ENCODE results near the gene CHID1.
A peak's percentile ranks its signal among the peaks of the same experiment; 100 is the strongest.

CHID1 gene

DNA sequence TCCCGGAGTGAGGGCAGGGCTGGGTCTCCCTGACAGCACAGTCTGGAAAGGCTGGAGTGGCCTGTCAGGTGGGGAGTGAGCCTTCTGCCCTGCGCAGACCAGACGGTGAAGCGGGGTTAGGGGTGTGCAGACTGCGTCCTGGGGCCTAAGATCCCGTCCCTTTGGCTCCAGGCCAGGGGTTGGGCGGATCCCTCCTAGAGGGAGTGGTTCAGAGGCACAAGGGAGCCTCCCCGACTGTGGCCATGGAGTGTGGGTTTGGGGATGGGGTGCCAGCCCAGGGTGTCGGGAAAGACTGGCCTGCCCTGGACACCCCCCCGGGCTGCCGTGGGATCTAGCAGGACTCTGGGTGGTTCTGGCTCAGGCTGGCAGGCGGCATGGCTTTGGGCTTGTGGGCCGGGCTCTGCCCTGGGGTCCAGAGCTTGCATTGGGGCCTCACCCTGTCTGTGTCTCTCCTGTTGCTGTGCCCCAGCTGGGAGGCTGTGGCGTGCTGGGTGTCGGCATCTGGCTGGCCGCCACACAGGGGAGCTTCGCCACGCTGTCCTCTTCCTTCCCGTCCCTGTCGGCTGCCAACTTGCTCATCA lies 48.4 kb downstream of the CHID1 start:
- no peak for DNase-seq

DNA sequence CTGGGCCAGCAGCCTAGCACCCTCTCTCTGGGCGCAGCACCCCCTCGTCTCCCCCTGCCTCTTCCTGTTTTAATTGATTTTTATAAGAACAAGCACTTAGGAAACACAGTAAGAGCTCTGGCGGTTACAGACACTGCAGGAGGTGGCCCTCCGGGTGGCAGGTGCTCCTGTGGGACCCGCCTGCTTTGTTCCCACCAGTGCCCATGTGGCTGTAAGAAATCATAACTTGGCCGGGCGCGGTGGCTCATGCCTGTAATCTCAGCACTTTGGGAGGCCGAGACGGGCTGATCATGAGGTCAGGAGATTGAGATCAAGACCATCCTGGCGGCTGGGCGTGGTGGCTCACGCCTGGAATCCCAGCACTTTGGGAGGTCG lies 49.5 kb downstream of the CHID1 start:
- no peak for DNase-seq

DNA sequence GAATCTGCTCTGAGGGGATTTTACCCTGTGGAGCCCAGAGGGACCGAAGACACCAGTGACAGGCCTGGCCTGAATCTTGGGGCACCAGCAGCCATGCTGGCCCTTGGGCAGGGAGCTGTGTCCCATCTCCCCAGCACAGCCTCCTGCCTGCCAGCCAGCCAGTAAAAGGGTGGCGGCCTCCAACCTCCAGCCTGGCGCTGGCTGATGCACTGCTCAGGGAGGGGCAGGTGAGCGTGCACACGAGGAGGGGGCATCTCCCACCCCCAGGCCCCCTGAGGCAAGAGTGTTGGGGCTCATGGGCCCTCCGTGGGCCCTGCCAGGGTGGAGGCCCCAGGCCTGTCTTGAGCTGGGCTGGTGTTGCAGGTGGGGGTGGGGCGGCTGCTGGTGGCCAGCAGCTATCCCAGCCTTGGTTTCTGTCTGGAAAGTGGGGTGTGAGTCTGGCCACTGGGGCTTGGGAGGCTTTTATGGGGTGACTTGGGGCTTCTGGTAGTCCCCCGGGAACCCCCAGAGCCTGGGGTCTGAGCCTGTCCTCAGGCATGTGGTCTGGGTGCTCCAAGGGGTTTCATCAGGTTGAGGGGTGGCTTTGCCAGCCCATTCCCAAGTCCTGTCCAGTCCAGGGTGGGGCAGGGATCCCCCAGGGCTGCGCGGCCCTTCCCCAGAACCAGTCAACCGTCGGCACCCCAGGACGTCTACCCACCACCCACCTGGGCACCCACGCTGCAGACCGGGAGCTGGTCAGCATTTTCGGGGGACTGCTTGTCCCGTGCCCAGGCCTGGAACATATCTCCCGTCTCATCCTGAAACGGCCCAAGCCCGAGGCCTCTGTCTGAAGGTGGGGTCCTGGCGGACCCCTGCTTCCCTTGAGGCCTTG lies 50.1 kb downstream of the CHID1 start:
- DNase-seq: no peak

DNA sequence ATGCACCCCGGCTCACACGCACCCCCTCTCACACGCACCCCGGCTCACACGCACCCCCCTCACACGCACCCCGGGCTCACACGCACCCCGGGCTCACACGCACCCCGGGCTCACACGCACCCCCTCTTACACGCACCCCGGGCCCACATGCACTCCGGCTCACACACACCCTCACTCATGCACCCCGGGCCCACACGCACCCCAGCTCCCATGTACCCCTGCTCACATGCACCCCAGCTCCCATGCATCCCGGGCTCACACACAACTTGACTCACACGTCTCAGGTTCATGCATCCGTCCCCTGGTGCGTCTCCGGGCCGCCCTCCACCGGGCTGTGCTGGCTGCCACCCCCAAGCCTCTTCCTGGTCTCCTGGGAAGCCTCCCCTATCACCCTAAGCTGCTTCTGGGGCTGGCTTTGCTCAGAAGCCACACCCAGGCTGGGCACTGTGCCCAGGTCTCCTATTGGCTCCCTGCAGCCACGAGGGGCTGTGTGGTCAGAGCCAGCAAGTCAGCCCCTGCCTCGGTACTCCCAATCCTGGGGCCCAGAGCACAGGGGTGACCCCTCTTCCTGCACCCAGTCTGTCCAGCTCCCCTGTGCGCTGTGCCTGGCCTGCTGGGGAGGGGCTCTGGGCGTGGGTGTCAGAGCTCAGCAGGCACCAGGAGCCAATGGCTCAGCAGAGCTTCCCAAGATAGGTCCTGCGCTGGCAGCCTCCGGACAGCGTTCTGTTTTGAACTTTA lies 51.0 kb downstream of the CHID1 start:
- DNase-seq: peak; percentile 86

DNA sequence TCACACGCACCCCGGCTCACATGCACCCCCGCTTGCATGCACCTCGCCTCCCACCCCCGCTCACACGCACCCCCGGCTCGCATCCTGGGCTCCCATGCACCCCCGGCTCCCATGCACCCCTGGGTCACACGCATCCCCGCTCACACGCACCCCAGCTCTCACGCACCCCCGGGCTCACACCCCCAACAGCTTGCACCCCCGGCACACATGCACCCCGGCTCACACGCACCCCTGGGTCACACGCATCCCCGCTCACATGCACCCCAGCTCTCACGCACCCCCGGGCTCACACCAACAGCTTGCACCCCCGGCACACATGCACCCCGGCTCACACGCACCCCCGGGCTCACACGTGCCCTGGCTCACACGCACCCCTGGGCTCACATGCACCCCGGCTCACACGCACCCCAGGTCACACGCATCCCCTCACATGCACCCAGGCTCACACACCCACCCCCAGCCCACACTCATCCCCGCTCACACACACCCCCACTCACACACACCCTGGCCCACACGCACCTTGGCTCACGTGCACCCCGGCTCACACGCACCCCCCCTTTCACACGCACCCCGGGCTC lies 51.8 kb downstream of the CHID1 start:
- no peak for DNase-seq

DNA sequence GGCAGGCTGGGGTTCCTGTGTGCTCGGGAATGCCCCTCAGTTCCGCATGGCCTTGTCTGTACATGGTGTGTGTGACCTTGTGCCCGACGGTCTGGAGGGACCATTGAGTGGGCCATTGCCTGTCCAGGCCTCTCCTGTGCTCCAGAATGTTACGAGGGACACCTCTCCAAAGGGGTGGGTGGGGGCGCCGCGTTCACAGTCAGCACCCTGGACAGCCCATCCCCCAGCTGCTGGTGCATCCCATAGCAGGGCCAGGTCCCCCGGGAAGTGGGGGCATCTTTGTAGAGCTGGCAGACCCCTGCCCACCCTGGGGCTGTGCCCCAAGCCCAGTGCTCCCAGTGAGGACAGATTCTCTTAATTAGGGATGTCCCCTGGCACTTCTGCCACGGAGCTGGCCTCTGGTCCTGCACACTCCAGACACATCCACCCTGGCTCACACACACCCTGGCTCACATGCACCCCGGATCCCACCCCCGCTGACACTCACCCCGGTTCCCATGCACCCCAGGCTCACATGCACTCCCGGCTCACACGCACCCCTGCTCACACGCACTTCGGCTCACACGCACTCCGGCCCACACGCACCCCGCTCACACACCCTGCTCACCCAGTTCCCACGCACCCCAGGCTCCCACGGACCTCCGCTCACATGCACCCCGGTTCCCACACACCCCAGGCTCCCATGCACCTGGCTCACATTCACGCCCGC lies 52.4 kb downstream of the CHID1 start:
- DNase-seq: no peak

DNA sequence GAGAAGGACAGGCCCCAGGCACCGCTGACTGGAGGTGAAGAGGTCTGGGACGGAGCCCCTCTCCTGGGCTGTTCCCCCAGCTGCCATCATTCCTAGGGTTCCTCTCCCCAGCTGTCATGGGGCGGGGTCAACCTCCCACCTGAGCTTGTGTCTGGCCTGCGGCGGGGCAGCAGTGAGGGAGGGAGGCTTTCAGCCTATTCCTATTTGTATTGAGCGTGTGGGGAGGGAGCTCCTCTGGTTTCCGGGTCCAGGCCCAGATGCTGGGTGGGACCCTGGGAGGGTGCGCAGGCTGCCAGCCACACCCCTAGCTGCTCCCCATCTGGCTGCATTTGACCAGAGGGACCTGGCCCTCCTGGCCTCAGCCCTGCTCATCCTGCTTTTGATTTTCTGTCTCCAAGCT lies 54.2 kb downstream of the CHID1 start:
- DNase-seq: no peak

DNA sequence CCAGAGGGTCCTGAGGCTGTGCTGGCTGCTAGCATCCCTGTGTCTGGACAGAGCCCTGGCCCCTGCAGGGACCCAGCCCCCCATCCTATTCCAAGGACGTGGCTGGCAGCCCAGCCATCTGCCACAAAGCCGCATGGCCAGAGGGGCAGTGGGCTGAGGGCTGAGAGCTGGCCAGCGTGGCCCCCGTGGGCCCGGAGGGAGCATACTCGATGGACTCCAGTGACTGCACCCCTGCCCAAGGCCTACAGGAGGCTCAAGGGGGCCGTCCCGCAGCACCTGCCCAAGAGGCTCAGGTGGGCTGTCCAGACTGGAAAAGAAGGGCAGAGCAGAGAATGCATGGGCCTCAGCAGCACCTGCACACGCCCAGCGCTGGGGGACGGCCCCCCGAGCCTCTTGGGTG lies 54.8 kb downstream of the CHID1 start:
- no peak for DNase-seq

DNA sequence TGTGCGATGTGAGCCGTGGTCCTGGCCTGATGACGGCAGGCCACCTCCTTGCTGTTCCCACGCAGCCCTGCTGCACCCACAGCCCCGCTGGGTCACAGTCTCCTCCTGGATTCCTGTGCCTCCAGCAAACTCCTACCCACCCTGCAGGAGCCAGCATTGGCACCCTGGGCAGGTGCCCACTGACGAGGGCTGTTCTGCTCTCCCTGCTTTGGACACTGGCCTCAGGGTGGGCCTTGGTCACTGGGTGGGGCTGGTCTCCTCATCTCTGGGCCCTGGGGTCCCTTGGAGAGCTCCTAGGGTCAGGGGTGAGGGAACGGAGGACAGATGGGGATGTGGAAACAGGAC lies 55.3 kb downstream of the CHID1 start:
- no peak for DNase-seq

DNA sequence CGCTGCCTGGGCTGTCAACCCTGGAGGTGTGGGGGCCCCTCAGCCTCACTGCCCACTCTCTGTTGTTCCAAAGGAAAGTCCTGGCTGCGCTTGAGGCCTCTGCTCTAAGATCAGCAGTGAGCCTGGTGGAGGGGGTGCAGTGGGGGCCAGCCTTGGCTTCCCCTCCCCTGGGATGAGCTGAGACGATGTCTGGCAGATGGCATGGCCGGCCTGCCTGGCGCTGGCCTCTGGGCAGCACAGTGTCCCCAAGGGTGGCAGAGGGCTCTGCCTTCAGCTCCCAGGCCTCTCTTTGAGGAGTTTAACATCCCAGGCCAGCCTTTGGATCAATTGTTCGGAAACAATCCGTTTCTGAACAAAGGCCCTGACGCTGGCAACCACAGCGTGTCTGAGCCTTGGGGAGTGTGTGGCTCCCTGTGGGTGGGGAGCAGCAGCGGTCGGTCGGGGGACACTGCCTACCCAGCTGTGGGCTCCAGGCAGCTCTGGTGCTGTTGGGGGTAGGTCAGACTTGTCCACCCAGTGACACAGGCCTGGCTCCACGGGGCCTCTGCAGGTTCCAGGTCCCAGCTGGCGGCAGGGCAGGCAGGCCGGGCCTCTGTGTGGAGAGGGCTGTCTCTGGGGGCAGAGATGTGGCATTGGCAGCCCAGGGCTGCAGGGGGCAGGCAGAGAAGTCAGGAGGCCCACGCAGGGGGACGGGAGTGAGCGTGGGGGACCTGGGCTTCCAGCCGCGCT lies 55.8 kb downstream of the CHID1 start:
- DNase-seq: no peak

DNA sequence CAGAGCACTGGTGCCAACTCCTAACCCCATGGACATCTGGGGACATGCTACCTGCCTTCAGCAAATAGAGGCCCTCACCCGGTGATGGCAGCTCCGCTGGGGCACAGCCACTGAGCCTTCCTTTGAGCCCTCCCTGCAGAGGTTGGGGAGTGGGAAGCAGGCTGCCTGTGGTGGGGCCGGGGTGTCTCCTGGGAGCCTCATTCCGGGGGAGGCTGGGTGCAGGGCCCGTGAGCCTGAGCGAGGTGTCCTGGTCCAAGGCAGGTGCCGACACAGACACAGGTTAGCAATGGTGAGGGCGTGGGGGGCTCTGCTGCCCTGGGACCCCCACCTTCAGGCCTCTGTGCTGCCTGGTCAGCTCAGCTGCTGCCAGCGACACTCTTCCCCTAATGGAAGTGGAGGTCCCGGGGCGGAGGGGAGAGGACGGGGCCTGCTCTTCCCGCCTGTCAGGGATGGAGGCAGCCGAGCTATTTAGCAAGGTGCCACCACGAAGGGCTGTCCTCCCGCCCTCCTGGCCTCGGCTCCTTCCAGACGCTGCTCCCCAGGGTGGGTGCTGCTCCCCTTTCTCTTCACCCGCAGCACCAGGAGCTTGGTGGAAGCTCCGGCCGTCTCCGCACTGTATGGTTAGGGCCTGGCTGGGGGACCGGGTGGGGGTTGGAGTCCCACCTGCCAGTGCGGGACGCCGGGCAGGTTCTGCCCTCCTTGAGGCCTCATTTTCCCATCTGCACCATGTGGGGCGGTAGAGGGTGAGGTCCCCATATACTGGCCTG lies 56.7 kb downstream of the CHID1 start:
- DNase-seq: no peak

DNA sequence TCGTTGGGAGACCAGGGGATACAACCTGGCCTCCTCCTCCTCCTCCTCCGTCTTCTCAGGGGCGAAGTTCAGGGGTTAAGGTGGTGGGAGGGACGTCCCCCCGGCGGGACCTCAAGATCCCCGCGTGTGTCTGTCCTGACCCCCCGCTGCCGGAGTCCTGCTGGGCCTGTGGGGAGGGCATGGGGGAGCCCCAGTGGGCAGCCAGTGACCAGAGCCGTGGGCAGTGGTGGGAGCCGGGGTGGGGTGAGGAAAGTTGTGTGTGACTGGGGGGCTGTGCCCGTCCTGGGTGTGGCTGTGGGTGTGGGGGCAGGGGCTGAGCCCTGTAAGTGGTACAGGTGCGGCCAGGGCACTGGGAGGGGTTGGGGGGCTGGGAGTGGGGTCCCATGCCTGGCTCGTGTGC lies 57.8 kb downstream of the CHID1 start:
- no peak for DNase-seq

DNA sequence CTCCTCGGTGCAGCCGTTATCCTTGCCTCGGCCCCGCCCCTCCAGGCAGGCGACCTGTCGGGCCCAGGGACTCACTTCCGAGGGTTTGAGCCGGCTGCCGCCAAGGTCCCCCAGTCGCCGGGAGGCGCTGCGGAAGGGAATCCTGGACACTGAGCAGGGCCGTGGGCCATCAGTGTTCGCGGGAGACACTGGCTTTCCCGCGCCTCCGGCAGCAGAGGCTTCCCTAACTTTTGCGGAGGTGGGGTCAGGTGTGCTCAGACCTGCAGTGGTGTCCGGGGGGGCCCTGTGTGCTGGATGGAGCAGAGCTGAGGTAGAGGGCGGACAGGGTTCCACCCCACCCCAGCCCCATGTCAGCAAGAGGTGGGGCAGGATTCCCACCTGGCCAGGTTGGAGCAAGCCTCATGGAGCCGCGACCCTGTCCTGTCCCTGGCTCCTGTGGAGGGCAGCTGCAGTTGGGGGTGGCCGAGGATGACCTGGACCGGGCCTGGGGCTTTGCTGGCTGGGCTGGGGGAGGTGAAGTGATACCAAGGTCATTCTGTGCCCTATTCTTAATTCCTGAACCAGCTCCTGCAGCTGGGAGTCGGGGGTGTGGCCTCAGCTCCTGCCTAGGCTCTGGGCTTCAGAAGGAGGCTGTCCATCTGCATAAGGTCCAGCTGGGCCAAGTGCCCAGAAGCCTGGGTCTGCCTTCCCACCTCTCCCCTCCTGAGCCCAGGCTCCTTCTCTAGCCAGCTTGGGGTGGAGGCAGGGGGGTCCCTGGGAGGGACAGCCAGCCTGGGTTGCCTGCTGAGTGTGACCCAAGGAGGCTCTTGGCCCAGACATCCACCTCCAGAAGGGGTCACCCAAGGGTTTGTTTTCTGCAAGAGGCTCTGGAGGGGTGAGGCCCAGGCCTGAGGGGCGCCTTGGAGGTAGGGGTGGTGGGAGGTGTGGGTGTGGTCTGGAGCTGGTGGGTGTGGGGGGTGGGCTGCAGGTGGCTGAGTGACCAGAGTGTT lies 59.5 kb downstream of the CHID1 start:
- DNase-seq: no peak

DNA sequence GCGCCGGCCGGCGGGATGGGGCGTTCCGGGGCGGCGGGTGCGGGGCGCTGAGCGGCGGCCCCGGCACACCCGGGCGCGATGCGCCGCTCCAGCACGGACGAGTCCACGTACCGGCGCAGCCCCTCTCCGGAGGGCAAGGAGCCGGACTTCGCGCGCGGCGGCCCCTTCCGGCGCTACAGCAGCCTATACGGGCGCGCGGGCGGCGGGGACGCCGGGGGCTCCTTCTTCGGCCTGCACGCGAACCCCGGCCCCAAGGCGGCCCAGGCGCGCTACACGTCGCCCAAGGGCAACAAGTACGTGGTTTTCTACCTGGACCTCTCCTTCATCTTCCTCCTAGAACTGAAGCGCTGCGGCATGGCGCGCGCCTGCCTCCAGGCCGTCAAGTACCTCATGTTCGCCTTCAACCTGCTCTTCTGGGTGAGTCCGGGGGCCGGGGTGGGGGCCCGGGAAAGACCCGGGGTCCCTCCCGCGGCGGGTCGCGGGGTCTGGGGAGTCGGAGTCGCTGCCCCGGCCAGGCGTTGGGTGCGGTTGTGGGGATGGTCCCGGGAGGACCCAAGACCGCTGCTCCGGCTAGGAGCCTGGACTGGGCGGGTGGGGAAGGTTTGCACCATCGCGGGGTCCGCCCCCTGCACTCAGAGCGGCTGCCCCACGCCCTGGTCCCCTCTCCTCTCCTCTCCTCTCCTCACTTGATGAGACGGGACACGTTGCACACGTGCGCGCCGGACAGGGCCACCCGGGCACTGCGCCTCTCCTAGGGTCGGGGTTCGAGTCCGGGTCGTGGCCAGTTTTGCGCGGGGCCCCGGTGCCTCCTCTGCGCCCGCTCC lies 60.4 kb downstream of the CHID1 start:
- DNase-seq: no peak

DNA sequence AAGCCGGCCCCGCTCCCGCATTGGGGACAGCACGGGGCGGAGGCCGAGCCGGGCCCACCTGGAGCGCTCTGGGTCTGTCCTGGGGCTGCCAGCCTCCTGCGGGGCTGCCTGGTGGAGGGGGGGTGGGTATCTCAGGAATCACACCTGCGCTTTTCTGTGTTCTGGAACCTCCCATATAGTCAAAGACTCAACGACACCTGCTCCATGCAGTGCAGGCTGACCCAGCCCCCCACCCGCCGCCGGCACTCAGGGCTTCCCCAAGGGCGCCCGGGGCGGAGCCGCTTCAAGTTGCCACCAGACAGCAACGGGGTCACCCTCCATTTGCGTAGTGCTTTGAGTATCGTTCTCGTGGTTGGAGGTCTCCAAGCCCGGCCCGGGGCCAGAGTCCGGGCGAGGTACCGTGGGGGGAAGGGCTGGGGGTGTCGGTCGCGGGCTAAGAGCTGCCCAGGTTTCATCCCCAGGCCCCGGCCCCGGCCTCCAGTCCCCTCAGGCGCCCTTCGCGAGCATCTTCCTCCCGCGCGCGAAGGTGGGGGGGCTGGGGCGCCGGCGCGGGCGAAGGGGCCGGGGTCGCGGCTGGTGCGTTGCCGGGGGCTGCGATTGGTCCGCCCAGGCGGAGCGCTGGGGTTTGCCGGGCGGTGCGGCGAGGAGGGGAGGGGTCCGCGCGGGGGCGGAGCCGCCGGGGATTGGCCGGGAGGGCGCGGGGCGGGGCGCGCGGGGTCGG lies 61.3 kb downstream of the CHID1 start:
- DNase-seq: no peak

DNA sequence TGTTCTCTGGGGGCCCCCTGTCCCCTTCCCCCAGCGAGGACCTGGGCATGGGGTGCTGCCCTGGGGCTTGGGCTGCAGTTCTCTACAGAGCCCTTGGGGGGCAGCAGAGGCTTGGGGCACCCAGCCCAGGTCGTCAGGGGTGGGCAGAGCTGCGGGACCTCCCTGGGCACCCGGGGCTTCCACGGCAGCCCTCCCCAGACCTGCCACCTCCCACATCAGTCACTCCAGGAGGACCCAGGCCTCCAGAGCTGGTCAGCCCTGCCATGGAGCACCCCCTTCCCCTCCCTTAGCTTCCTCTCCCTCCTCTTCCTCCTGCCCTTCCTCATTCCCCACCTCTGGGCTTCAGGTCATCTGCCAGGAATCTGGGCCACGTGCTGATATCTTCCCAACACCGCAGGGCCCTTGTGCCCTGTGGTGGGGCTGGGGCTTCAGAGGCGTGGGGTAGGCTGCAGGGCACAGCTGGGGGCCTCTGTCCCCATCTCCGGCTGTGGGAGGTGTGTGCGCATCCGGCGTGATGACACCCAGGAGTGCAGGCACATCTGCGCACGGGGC lies 62.2 kb downstream of the CHID1 start:
- no peak for DNase-seq

DNA sequence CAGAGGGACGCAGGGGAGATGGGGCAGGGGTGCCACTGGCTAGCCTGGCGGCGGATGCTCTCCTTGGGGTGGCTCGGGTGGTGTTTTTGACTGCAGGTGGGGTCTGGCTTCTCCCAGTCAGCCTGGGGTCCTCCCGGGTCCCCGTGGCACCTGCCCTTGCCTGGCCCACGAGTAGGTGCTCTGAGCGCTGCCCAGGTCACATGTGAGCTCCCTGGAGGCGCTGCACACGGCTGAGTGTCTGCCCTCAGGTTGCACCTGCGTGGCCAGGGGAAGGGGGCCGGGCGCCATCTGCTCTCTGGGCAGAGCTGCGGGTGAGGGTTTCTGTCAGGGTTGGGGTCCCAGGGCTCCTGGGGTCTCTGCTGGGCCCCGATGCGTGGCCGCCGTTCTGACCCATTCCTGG lies 62.7 kb downstream of the CHID1 start:
- DNase-seq: no peak

DNA sequence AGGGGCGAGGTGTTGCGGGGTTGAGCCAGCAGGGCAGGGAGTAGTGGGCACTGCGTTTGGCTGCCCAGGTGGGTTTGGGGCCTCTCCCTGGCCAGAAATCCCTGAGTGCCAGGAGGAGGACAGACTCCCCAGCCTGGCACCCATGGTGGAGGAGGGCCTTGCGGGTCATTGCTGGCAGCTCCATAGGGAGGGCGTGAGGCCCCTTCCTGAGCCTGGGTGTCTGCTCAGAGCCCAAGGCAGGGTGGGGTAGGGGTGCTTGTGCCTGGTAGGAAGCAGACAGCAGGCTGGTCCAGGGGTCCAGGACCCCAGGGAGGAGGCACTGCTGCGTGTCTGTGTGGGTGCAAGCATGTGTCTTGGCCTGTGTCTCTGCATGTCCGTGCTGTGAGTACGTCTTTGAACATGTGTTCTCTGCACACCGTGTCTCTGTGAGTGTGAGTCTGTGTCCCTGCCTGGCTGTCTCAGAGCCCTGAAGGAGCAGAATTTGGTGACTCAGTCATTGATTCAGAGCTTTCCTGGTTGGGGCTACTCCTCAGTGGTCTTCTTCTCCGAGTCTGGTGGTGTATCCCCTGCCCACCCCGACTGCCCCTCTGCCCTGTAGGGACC lies 64.0 kb downstream of the CHID1 start:
- DNase-seq: no peak

All from NCI-H1048 (cell line).